ENCODE data around the gene AFF4. TPM values are rescaled to one million over a fixed set of nuclear protein-coding genes. Genes with fewer than 3 reads are reported as not detected.
A peak's percentile ranks its signal among the peaks of the same experiment; 100 is the strongest.

AFF4 gene
- total RNA-seq, 1 experiment from 2014 or later, result 38.6 TPM

DNA sequence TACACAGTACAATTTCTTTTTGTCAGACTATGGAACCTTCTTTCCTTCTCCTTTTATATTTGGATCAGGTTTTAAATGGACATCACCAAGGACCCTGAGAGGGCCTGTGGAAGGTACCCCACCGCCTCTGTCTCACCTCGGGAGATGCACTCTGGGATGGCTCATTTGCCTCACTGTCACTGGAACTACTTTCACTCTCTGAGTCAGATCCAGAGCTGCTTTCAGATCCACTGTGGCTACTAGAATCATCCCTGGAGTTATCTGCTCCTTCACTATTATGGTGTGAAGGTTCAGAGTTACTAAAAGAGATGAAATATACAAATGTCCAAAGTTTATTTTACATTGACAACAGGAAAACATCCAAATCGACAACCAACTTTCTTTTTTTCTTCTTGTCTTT is 65.3 kb downstream of the AFF4 start:
- Histone ChIP-seq H3K36me3 (ENCODE audit: control insufficient read depth in 1 of 2, insufficient read depth in 2 of 2, low read length in 2 of 2) (peaks cover 37 to 42% of the 10 kb centered on the region in 2 experiments), H3K9ac (ENCODE audit: low read length) (no peak overlapping the region), H3K9me3 (ENCODE audit: control insufficient read depth in 1 of 2, insufficient read depth in 1 of 2, low read depth in 1 of 2, low read length in 2 of 2) (no peaks in the 10 kb centered on the region), H4K20me1 (ENCODE audit: insufficient read depth) (no peaks in the 10 kb centered on the region), H3K79me2 (ENCODE audit: insufficient read depth, low read length) (peaks cover 6% of the 10 kb centered on the region; the same call in 1 of the 2 replicates), H2AFZ (ENCODE audit: low read depth, low read length, poor library complexity, severe bottlenecking) (no peak overlapping the region), H3K4me2 (ENCODE audit: low read length) (no peak overlapping the region), H3K27ac (ENCODE audit: low read depth, low read length) (no peak overlapping the region), H3K9me2 (ENCODE audit: insufficient read depth) (no peaks in the 10 kb centered on the region), H3K4me1 (ENCODE audit: control insufficient read depth in 1 of 2, insufficient read depth in 2 of 2, low read length in 2 of 2) (no peaks in the 10 kb centered on the region), H3K27me3 (ENCODE audit: insufficient read depth, low read length) (no peaks in the 10 kb centered on the region), H3K4me3 (replicated peaks in 1 of 2; ENCODE audit: low read depth in 1 of 2, low read length in 2 of 2) (no peak overlapping the region)
- no peak for DNase-seq (ENCODE audit: low read depth, low spot score)
- no TSS peak for BruUV-seq (replicated peaks)
- no peak for ATAC-seq
- intact Hi-C loops (cut with micrococcal nuclease), result no loop called here
- CTCF ChIA-PET, result interaction anchor here (1.1 kb wide), 1 partner anchor 15 kb away, joined by 3 read pairs; no protein-coding TSS in a partner anchor
- RAD21 ChIA-PET (ENCODE audit: low non-redundant PET in 1 of 2, low total read pairs in 2 of 2, uncharacterized antibody in 2 of 2, unreplicated experiment in 2 of 2), result no interaction called here
- POLR2A ChIA-PET, result no interaction called here
- TF ChIP-seq CBX3 (IDR thresholded peaks at IDR 0.05; ENCODE audit: low read depth) (no peak), SP1 (IDR thresholded peaks at IDR 0.05; ENCODE audit: low read depth) (no peak), POLR2AphosphoS5 (IDR thresholded peaks at IDR 0.05; ENCODE audit: low read depth, low read length) (no peak), EZH2phosphoT487 (IDR thresholded peaks at IDR 0.05; ENCODE audit: borderline replicate concordance) (no peak), EGR1 (IDR thresholded peaks at IDR 0.05; ENCODE audit: low read depth) (no peak), SIN3A (IDR thresholded peaks at IDR 0.05; ENCODE audit: low read depth) (no peak), JUND (IDR thresholded peaks at IDR 0.05) (no peak), ZNF274 (IDR thresholded peaks at IDR 0.05; ENCODE audit: low read depth, low read length) (no peak)
- TF ChIP-seq, protein P1, sequence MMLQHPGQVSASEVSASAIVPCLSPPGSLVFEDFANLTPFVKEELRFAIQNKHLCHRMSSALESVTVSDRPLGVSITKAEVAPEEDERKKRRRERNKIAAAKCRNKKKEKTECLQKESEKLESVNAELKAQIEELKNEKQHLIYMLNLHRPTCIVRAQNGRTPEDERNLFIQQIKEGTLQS (IDR thresholded peaks at IDR 0.05), result no peak

DNA sequence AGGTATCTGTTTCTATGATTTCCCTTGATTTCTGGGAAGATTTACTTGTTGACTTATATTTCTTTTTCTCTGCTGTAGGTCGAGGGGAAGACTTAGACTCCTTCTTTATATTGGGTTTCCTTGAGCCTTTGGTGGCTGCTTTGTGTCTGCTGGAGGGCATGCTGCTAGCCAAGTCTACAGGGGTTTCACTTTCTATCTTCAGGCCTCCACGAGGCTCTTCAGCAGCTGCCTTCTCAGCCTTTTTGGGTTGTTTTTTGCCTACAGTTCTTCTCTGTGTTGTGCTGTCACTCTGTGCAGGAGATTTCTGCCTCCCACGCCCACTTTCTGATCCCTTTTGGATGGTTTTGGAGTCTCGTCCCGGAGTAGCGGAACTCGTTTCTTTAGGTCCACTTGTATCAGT is 66.7 kb downstream of the AFF4 start:
- Histone ChIP-seq H2AFZ (ENCODE audit: low read depth, low read length, poor library complexity, severe bottlenecking) (no peak overlapping the region), H3K9me2 (ENCODE audit: insufficient read depth) (no peaks in the 10 kb centered on the region), H4K20me1 (ENCODE audit: insufficient read depth) (no peaks in the 10 kb centered on the region), H3K4me2 (ENCODE audit: low read length) (no peak overlapping the region), H3K27me3 (ENCODE audit: insufficient read depth, low read length) (no peaks in the 10 kb centered on the region), H3K9ac (ENCODE audit: low read length) (no peak overlapping the region), H3K4me3 (replicated peaks in 1 of 2; ENCODE audit: low read depth in 1 of 2, low read length in 2 of 2) (no peak overlapping the region), H3K4me1 (ENCODE audit: control insufficient read depth in 1 of 2, insufficient read depth in 2 of 2, low read length in 2 of 2) (no peaks in the 10 kb centered on the region), H3K79me2 (ENCODE audit: insufficient read depth, low read length) (peaks cover 6% of the 10 kb centered on the region; the same call in 1 of the 2 replicates), H3K27ac (ENCODE audit: low read depth, low read length) (no peak overlapping the region), H3K9me3 (ENCODE audit: control insufficient read depth in 1 of 2, insufficient read depth in 1 of 2, low read depth in 1 of 2, low read length in 2 of 2) (no peaks in the 10 kb centered on the region), H3K36me3 (ENCODE audit: control insufficient read depth in 1 of 2, insufficient read depth in 2 of 2, low read length in 2 of 2) (peaks cover 41 to 45% of the 10 kb centered on the region in 2 experiments)
- RAD21 ChIA-PET (ENCODE audit: low non-redundant PET in 1 of 2, low total read pairs in 2 of 2, uncharacterized antibody in 2 of 2, unreplicated experiment in 2 of 2), result no interaction called here
- DNase-seq (ENCODE audit: low read depth, low spot score), result no peak
- no peak for ATAC-seq
- TSS peak; percentile 28 for BruUV-seq (replicated peaks)
- CTCF ChIA-PET, result no interaction called here
- POLR2A ChIA-PET, result no interaction called here
- intact Hi-C loops (cut with micrococcal nuclease), result no loop called here
- TF ChIP-seq JUND (IDR thresholded peaks at IDR 0.05) (no peak), POLR2AphosphoS5 (IDR thresholded peaks at IDR 0.05; ENCODE audit: low read depth, low read length) (no peak), CEBPB (IDR thresholded peaks at IDR 0.05; ENCODE audit: low read depth) (no peak), YY1 (IDR thresholded peaks at IDR 0.05; ENCODE audit: extremely low read depth, insufficient replicate concordance, low read depth, low read length) (no peak), POLR2A (IDR thresholded peaks at IDR 0.05; ENCODE audit: borderline replicate concordance, extremely low read depth, insufficient read depth, insufficient read length) (no peak), SIN3A (IDR thresholded peaks at IDR 0.05; ENCODE audit: low read depth) (no peak), FOSL1 (IDR thresholded peaks at IDR 0.05; ENCODE audit: low read depth) (no peak), RAD21 (IDR thresholded peaks at IDR 0.05; ENCODE audit: low read depth) (no peak), EZH2 (IDR thresholded peaks at IDR 0.05) (no peak), EZH2phosphoT487 (IDR thresholded peaks at IDR 0.05; ENCODE audit: borderline replicate concordance) (no peak), CTCF (IDR thresholded peaks at IDR 0.05 in 2 of 3, conservative IDR thresholded peaks at IDR 0.05 in 1 of 3; ENCODE audit: borderline replicate concordance in 1 of 3, insufficient read depth in 1 of 3, low read depth in 2 of 3, low read length in 2 of 3) (no peak)
- TF ChIP-seq, protein P2, sequence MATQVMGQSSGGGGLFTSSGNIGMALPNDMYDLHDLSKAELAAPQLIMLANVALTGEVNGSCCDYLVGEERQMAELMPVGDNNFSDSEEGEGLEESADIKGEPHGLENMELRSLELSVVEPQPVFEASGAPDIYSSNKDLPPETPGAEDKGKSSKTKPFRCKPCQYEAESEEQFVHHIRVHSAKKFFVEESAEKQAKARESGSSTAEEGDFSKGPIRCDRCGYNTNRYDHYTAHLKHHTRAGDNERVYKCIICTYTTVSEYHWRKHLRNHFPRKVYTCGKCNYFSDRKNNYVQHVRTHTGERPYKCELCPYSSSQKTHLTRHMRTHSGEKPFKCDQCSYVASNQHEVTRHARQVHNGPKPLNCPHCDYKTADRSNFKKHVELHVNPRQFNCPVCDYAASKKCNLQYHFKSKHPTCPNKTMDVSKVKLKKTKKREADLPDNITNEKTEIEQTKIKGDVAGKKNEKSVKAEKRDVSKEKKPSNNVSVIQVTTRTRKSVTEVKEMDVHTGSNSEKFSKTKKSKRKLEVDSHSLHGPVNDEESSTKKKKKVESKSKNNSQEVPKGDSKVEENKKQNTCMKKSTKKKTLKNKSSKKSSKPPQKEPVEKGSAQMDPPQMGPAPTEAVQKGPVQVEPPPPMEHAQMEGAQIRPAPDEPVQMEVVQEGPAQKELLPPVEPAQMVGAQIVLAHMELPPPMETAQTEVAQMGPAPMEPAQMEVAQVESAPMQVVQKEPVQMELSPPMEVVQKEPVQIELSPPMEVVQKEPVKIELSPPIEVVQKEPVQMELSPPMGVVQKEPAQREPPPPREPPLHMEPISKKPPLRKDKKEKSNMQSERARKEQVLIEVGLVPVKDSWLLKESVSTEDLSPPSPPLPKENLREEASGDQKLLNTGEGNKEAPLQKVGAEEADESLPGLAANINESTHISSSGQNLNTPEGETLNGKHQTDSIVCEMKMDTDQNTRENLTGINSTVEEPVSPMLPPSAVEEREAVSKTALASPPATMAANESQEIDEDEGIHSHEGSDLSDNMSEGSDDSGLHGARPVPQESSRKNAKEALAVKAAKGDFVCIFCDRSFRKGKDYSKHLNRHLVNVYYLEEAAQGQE (IDR thresholded peaks at IDR 0.05; ENCODE audit: low read depth), result no peak
